Adrenal gland (tissue), 5 donors: ENCODE results near the gene TEAD1.

Experiments used
- CTCF ChIP-seq, 6 experiments: fragments of 450-650 bp in 4 of 6; fragments of 200-600 bp in 2 of 6; sonication (generic) in 1 of 6; IDR thresholded peaks; 1 replicate in 5 of 6; 2 replicates in 1 of 6; pipeline versions ENCODE4 v1.5.1 to v1.8.0; 2016 to 2021; ENCODE audit warnings: antibody characterized with exemption in 6 of 6, mild to moderate bottlenecking in 2 of 6, moderate library complexity in 1 of 6
- POLR2A ChIP-seq, 2 donors: fragments of 450-650 bp; IDR thresholded peaks; one replicate each; pipeline ENCODE4 v1.6.1; 2017; ENCODE audit warnings: antibody characterized with exemption in 2 of 2, mild to moderate bottlenecking in 2 of 2, moderate library complexity in 1 of 2
- donor health status: DM: no; HTN: no; CAD: no.

DNA sequence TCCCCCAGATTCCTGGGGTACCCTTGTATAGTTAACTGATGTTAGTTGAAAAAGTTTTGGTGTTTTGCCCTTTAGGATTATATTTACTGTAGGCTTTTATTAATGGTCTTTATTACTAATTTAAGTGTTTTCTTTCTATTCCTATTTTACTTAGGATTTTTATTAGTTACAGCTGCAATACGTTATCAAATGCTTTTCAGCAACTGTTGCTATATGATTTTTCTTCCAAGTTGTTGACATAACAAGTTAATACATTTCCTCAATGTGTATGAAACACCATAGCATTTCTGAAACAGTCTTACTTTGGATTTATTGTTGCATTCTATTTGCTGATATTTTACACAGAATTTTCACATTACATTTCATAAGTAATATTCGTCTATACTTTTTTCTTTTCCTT, 253.7 kb downstream of the TEAD1 start:
- TF ChIP-seq CTCF (IDR thresholded peaks at IDR 0.05) (no peak), POLR2A (IDR thresholded peaks at IDR 0.05) (no peak)
